H9 (cell line): ENCODE results near the gene CTSL. TPM values are rescaled to one million over a fixed set of nuclear protein-coding genes. Genes with fewer than 3 reads are reported as not detected.

Source experiments
- DNase-seq: peaks from one replicate; pipeline ENCODE4 v3.0.0-alpha.2; 2017
- H2AFZ ChIP-seq: one replicate; pipeline ENCODE4 v1.6.1; 2013; ENCODE audit warnings: mild to moderate bottlenecking, low read length, control low read depth, moderate library complexity
- H2AK5ac ChIP-seq: 2 replicates; pipeline ENCODE4 v1.6.1; 2013; ENCODE audit warnings: low read length, control low read depth, mixed read lengths; ENCODE audit not compliant: insufficient read length
- H2BK120ac ChIP-seq: one replicate; pipeline ENCODE4 v1.6.1; 2013; ENCODE audit warnings: low read depth, mild to moderate bottlenecking, low read length, control low read depth, inconsistent platforms; ENCODE audit not compliant: poor library complexity, severe bottlenecking
- H2BK12ac ChIP-seq: 2 replicates; pipeline ENCODE4 v1.6.1; 2013; ENCODE audit warnings: low read length, control low read depth, mixed read lengths, low read depth; ENCODE audit not compliant: insufficient read length
- H2BK15ac ChIP-seq: 2 replicates; pipeline ENCODE4 v1.6.1; 2013; ENCODE audit warnings: low read depth, low read length, control low read depth
- H2BK20ac ChIP-seq: one replicate; pipeline ENCODE4 v1.6.1; 2013; ENCODE audit warnings: low read depth, mild to moderate bottlenecking, low read length, control low read depth, inconsistent platforms; ENCODE audit not compliant: poor library complexity, severe bottlenecking
- H2BK5ac ChIP-seq: 2 replicates; pipeline ENCODE4 v1.6.1; 2013; ENCODE audit warnings: low read length, control low read depth, mixed read lengths; ENCODE audit not compliant: insufficient read length
- H3K14ac ChIP-seq: 2 replicates; pipeline ENCODE4 v1.6.1; 2013; ENCODE audit warnings: low read length, control low read depth; ENCODE audit not compliant: insufficient read depth
- H3K18ac ChIP-seq: 2 replicates; pipeline ENCODE4 v1.6.1; 2013; ENCODE audit warnings: low read depth, mild to moderate bottlenecking, mixed read lengths, low read length, control low read depth; ENCODE audit not compliant: insufficient read length
- H3K23ac ChIP-seq: 2 replicates; pipeline ENCODE4 v1.6.1; 2013; ENCODE audit warnings: low read length, control low read depth, mixed read lengths, low read depth; ENCODE audit not compliant: insufficient read length
- H3K23me2 ChIP-seq: 2 replicates; pipeline ENCODE4 v1.6.1; 2013; ENCODE audit warnings: low read depth, mild to moderate bottlenecking, mixed read lengths, low read length, control low read depth; ENCODE audit not compliant: insufficient read length, poor library complexity, severe bottlenecking
- H3K27ac ChIP-seq: 2 replicates; pipeline ENCODE4 v1.5.1; 2013; ENCODE audit warnings: low read length, control low read depth, mixed read lengths, low read depth; ENCODE audit not compliant: insufficient read length
- H3K27me3 ChIP-seq: 2 replicates; pipeline ENCODE4 v1.6.1; 2013; ENCODE audit warnings: low read length, control low read depth, inconsistent platforms; ENCODE audit not compliant: insufficient read depth
- H3K4ac ChIP-seq: 2 replicates; pipeline ENCODE4 v1.6.1; 2013; ENCODE audit warnings: low read depth, mild to moderate bottlenecking, control low read depth, inconsistent platforms, low read length, moderate library complexity
- H3K4me1 ChIP-seq: 2 replicates; pipeline ENCODE4 v1.6.1; 2013; ENCODE audit warnings: low read length, control low read depth, inconsistent platforms; ENCODE audit not compliant: insufficient read depth
- H3K4me2 ChIP-seq: 2 replicates; pipeline ENCODE4 v1.6.1; 2013; ENCODE audit warnings: low read length, control low read depth, mixed read lengths; ENCODE audit not compliant: insufficient read length, insufficient read depth
- H3K56ac ChIP-seq: 2 replicates; pipeline ENCODE4 v1.6.1; 2013; ENCODE audit warnings: low read depth, mild to moderate bottlenecking, mixed read lengths, low read length, control low read depth; ENCODE audit not compliant: insufficient read length
- H3K79me1 ChIP-seq: 2 replicates; pipeline ENCODE4 v1.6.1; 2013; ENCODE audit warnings: low read depth, mild to moderate bottlenecking, moderate library complexity, low read length, control low read depth, inconsistent platforms; ENCODE audit not compliant: insufficient read depth, poor library complexity, severe bottlenecking
- H3K79me2 ChIP-seq: 2 replicates; pipeline ENCODE4 v1.6.1; 2013; ENCODE audit warnings: low read length, control low read depth, inconsistent platforms; ENCODE audit not compliant: insufficient read depth
- H3K9ac ChIP-seq: 2 replicates; pipeline ENCODE4 v1.6.1; 2013; ENCODE audit warnings: low read length, control low read depth, mixed read lengths; ENCODE audit not compliant: insufficient read length; ENCODE audit errors: extremely low read depth
- H3K9me3 ChIP-seq: one replicate; pipeline ENCODE4 v1.6.1; 2013; ENCODE audit warnings: low read depth, low read length, inconsistent platforms; ENCODE audit not compliant: control insufficient read depth
- H3T11ph ChIP-seq: one replicate; pipeline ENCODE4 v1.6.1; 2013; ENCODE audit warnings: mild to moderate bottlenecking, low read length, control low read depth, inconsistent platforms
- H4K20me1 ChIP-seq: one replicate; pipeline ENCODE4 v1.6.1; 2013; ENCODE audit not compliant: control insufficient read depth, insufficient read length, insufficient read depth
- H4K5ac ChIP-seq: 2 replicates; pipeline ENCODE4 v1.6.1; 2013; ENCODE audit warnings: low read depth, mild to moderate bottlenecking, mixed read lengths, low read length, control low read depth; ENCODE audit not compliant: insufficient read length
- H4K8ac ChIP-seq: replicated peaks from 2 replicates; pipeline ENCODE4 v1.6.1; 2013; ENCODE audit warnings: low read length, control low read depth, mixed read lengths, low read depth; ENCODE audit not compliant: insufficient read length
- H4K91ac ChIP-seq: 2 replicates; pipeline ENCODE4 v1.6.1; 2013; ENCODE audit warnings: low read depth, mild to moderate bottlenecking, moderate library complexity, mixed read lengths, low read length, control low read depth; ENCODE audit not compliant: insufficient read length
- H3K27ac Mint-ChIP-seq, 3 experiments: 2 replicates in 2 of 3; 3 replicates in 1 of 3; pipeline ENCODE4 v1.8.0; 2020 to 2021; ENCODE audit warnings: mixed read lengths in 3 of 3, mild to moderate bottlenecking in 1 of 3, moderate library complexity in 1 of 3
- H3K27me3 Mint-ChIP-seq: 2 replicates; pipeline ENCODE4 v1.8.0; 2021; ENCODE audit warnings: low read depth, mild to moderate bottlenecking, moderate library complexity, mixed read lengths
- H3K36me3 Mint-ChIP-seq, 3 experiments: 2 replicates in 2 of 3; 3 replicates in 1 of 3; pipeline ENCODE4 v1.8.0; 2020 to 2021; ENCODE audit warnings: low read depth in 3 of 3, mixed read lengths in 3 of 3; ENCODE audit not compliant: insufficient read depth in 1 of 3
- H3K4me1 Mint-ChIP-seq, 2 experiments: 2 replicates each; pipeline ENCODE4 v1.8.0; 2020; ENCODE audit warnings: mixed read lengths in 2 of 2
- H3K4me3 Mint-ChIP-seq, 2 experiments: 2 replicates in 1 of 2; 3 replicates in 1 of 2; pipeline ENCODE4 v1.8.0; 2020 to 2021; ENCODE audit warnings: mild to moderate bottlenecking in 2 of 2, mixed read lengths in 2 of 2, moderate library complexity in 1 of 2
- H3K9me3 Mint-ChIP-seq, 2 experiments: 2 replicates in 1 of 2; 3 replicates in 1 of 2; pipeline ENCODE4 v1.8.0; 2020; ENCODE audit warnings: mild to moderate bottlenecking in 2 of 2, mixed read lengths in 2 of 2, moderate library complexity in 1 of 2
- WGBS: extraction: QIAGEN DNeasy Blood & Tissue Kit; methylation state at CpG from one replicate; pipeline ENCODE4 v1.1.7; 2013; ENCODE audit warnings: missing lambda C conversion rate, low lambda C conversion rate, mixed read lengths; ENCODE audit not compliant: insufficient read length; ENCODE audit errors: extremely low coverage; 5-methylcytosine and 5-hydroxymethylcytosine counted together
- total RNA-seq: library from RNA; stranded (reverse); gene quantifications from 2 replicates; pipeline ENCODE4 v1.2.1, GENCODE V29; 2021
- TF ChIP-seq, protein P1 (sequence below): fragments of 200-600 bp; sonication (generic); conservative IDR thresholded peaks from 3 replicates; pipeline ENCODE4 v1.8.0; 2021; ENCODE audit warnings: antibody characterized with exemption, mild to moderate bottlenecking

Gene CTSL
- total RNA-seq, 1 experiment from 2014 or later: 28.9 TPM

DNA sequence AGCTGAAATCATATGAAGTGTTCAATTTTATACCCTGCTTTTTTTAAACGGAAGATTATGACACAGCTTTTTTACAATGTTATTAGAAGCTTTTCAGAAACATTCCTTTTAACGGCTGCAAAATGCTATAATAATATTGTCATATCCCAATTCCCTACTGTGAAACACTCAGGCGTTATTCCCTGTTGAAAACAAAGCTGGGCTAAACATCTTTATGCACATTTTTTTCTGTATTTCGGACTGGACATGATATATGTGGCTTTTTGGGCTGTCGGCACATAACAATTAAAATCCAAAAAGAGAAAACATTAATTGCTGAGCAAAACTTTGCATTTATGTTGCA lies 12.0 kb upstream of the CTSL start:
- Histone ChIP-seq H3K4me2 (no peak overlapping the region), H3K9ac (no peak overlapping the region), H4K91ac (no peak overlapping the region), H4K8ac (no peak overlapping the region), H3K4me1 (no peaks in the 10 kb centered on the region), H3K23me2 (no peaks in the 10 kb centered on the region), H2AFZ (no peak overlapping the region), H2BK20ac (no peak overlapping the region), H4K5ac (no peak overlapping the region), H3K79me2 (no peaks in the 10 kb centered on the region), H2BK12ac (no peak overlapping the region), H3K56ac (no peak overlapping the region), H3K14ac (no peak overlapping the region), H3K18ac (no peak overlapping the region), H2BK5ac (no peak overlapping the region), H3K23ac (no peak overlapping the region), H3K27ac (no peak overlapping the region), H3K27me3 (no peaks in the 10 kb centered on the region), H2BK15ac (no peak overlapping the region), H3T11ph (no peak overlapping the region), H2AK5ac (no peak overlapping the region), H3K79me1 (no peaks in the 10 kb centered on the region), H2BK120ac (no peak overlapping the region), H4K20me1 (no peaks in the 10 kb centered on the region), H3K4ac (no peak overlapping the region), H3K9me3 (no peaks in the 10 kb centered on the region)
- no peak for DNase-seq
- no CpG with 5 or more reads among the region's 5 CpGs for WGBS
- TF ChIP-seq, protein P1, sequence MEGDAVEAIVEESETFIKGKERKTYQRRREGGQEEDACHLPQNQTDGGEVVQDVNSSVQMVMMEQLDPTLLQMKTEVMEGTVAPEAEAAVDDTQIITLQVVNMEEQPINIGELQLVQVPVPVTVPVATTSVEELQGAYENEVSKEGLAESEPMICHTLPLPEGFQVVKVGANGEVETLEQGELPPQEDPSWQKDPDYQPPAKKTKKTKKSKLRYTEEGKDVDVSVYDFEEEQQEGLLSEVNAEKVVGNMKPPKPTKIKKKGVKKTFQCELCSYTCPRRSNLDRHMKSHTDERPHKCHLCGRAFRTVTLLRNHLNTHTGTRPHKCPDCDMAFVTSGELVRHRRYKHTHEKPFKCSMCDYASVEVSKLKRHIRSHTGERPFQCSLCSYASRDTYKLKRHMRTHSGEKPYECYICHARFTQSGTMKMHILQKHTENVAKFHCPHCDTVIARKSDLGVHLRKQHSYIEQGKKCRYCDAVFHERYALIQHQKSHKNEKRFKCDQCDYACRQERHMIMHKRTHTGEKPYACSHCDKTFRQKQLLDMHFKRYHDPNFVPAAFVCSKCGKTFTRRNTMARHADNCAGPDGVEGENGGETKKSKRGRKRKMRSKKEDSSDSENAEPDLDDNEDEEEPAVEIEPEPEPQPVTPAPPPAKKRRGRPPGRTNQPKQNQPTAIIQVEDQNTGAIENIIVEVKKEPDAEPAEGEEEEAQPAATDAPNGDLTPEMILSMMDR: no peak
- no peaks in the 10 kb centered on the region for H3K27me3 Mint-ChIP-seq
- peaks cover 0 to 4% (median 3%) of the 10 kb centered on the region in 3 experiments; a peak in 3 of 7 replicates for H3K36me3 Mint-ChIP-seq
- no peak overlapping the region for H3K27ac Mint-ChIP-seq
- no peaks in the 10 kb centered on the region for H3K9me3 Mint-ChIP-seq
- H3K4me1 Mint-ChIP-seq: 0 out of 4 replicates have a peak, but pooled peaks cover 0 to 2% of the 10 kb centered on the region in 2 experiments
- H3K4me3 Mint-ChIP-seq: no peak overlapping the region
